DMS53 treated with DMSO at 0.1 percent for 48 hours (cell line): ENCODE measurements around the gene FARSA.
A peak's percentile ranks its signal among the peaks of the same experiment; 100 is the strongest.
"Not testable (repeated sequence)": the region's sequence is repeated elsewhere in the genome, so short reads cannot be mapped to it uniquely, and the experiment has no call there.

Source experiments
- DNase-seq: peaks from one replicate; lab custom pipeline; 2025; ENCODE audit not compliant: unreplicated experiment; lab: John Stamatoyannopoulos, UW

FARSA gene

GRCh38 chr19:12891553-12892021, 41.9 kb downstream of the FARSA start:
- no peak for DNase-seq

- DNase-seq = peak; percentile 95
Observed at GRCh38 chr19:12890787-12891552, 42.5 kb downstream of the FARSA start, which contains the start of gene GCDH. GCDH (plus strand) TSS chr19:12891160; CDS start chr19:12891305, 145 bp downstream.

- not testable (repeated sequence) for DNase-seq
Observed at GRCh38 chr19:12890299-12890786, 43.2 kb downstream of the FARSA start.

- DNase-seq = no peak
Observed at GRCh38 chr19:12888006-12888603, 45.4 kb downstream of the FARSA start.

- DNase-seq = no peak
Observed at GRCh38 chr19:12886969-12887747, 46.4 kb downstream of the FARSA start, which contains the start of gene KLF1. KLF1 (minus strand) TSS chr19:12887201; CDS start chr19:12887140, 61 bp downstream.

GRCh38 chr19:12886651-12886968, 46.9 kb downstream of the FARSA start:
- no peak for DNase-seq

GRCh38 chr19:12885749-12886650, 47.5 kb downstream of the FARSA start:
- no peak for DNase-seq

GRCh38 chr19:12884926-12885748, 48.4 kb downstream of the FARSA start:
- DNase-seq = peak; percentile 85

- no peak for DNase-seq
Observed at GRCh38 chr19:12884627-12884925, 48.9 kb downstream of the FARSA start.

- no peak for DNase-seq
Observed at GRCh38 chr19:12884202-12884601, 49.3 kb downstream of the FARSA start.

- no peak for DNase-seq
Observed at GRCh38 chr19:12882589-12882988, 50.9 kb downstream of the FARSA start.

GRCh38 chr19:12881172-12881808, 52.2 kb downstream of the FARSA start, which contains the start of gene DNASE2:
DNASE2 (minus strand) TSS chr19:12881449; CDS start chr19:12881375, 74 bp downstream.
- peak; percentile 83 for DNase-seq

- no peak for DNase-seq
Observed at GRCh38 chr19:12880551-12881171, 52.9 kb downstream of the FARSA start.

GRCh38 chr19:12875086-12875485, 58.4 kb downstream of the FARSA start:
- DNase-seq = no peak

- no peak for DNase-seq
Observed at GRCh38 chr19:12873891-12874745, 59.4 kb downstream of the FARSA start.

GRCh38 chr19:12872941-12873890, 60.3 kb downstream of the FARSA start:
- peak; percentile 88 for DNase-seq
